SK-N-SH treated with all-trans-retinoic acid at 6 μM for 48 hours (cell line): ENCODE measurements around the gene HLA-DRB5.

Experiments used
- ATAC-seq: fragments of 200-7000 bp; cut with Tn5 transposase; 3 replicates; pipeline ENCODE4 v1.9.1; 2020; ENCODE audit warnings: mild to moderate bottlenecking, moderate library complexity
- ARNTL ChIP-seq: fragments of 450-650 bp; formaldehyde crosslinking; IDR thresholded peaks from 2 replicates; pipeline ENCODE4 v1.5.0; 2020; ENCODE audit warnings: low read depth, mild to moderate bottlenecking, moderate library complexity, borderline replicate concordance
- BACH2 ChIP-seq: fragments of 250-450 bp; sonication (Bioruptor Pico); IDR thresholded peaks from 2 replicates; pipeline ENCODE4 v1.9.0; 2021; ENCODE audit warnings: mild to moderate bottlenecking, borderline replicate concordance
- CSDC2 ChIP-seq: fragments of 250-450 bp; sonication (Bioruptor Pico); IDR thresholded peaks from 2 replicates; pipeline ENCODE4 v1.5.0; 2020; ENCODE audit warnings: mild to moderate bottlenecking, moderate library complexity
- CSRNP3 ChIP-seq: fragments of 250-450 bp; sonication (Bioruptor Pico); IDR thresholded peaks from 2 replicates; pipeline ENCODE4 v1.5.1; 2021; ENCODE audit warnings: mild to moderate bottlenecking, moderate library complexity
- ESRRG ChIP-seq: fragments of 250-450 bp; sonication (Bioruptor Pico); IDR thresholded peaks from 2 replicates; pipeline ENCODE4 v1.6.1; 2021; ENCODE audit warnings: mild to moderate bottlenecking
- GLIS3 ChIP-seq: fragments of 250-450 bp; sonication (Bioruptor Pico); IDR thresholded peaks from 2 replicates; pipeline ENCODE4 v1.5.0; 2020; ENCODE audit warnings: mild to moderate bottlenecking, moderate library complexity
- ISL1 ChIP-seq: fragments of 250-450 bp; sonication (Bioruptor Pico); IDR thresholded peaks from 2 replicates; pipeline ENCODE4 v2.1.2; 2022; ENCODE audit warnings: mild to moderate bottlenecking, moderate library complexity
- OSR1 ChIP-seq: fragments of 250-450 bp; sonication (Bioruptor Pico); IDR thresholded peaks from 2 replicates; pipeline ENCODE4 v1.8.0; 2022; ENCODE audit warnings: moderate library complexity, mild to moderate bottlenecking, inconsistent platforms
- PPARA ChIP-seq: fragments of 250-450 bp; sonication (Bioruptor Pico); IDR thresholded peaks from 2 replicates; pipeline ENCODE4 v1.5.0; 2020; ENCODE audit warnings: mild to moderate bottlenecking, borderline replicate concordance
- SNAI2 ChIP-seq: fragments of 250-450 bp; sonication (Bioruptor Pico); IDR thresholded peaks from 2 replicates; pipeline ENCODE4 v1.5.0; 2020; ENCODE audit warnings: mild to moderate bottlenecking, moderate library complexity
- TCF4 ChIP-seq: fragments of 250-450 bp; sonication (Bioruptor Pico); IDR thresholded peaks from 2 replicates; pipeline ENCODE4 v1.8.0; 2021; ENCODE audit warnings: mild to moderate bottlenecking, moderate library complexity, borderline replicate concordance
- TOX ChIP-seq: fragments of 250-450 bp; sonication (Bioruptor Pico); IDR thresholded peaks from 2 replicates; pipeline ENCODE4 v1.8.0; 2021; ENCODE audit warnings: mild to moderate bottlenecking, moderate library complexity, borderline replicate concordance
- TSHZ2 ChIP-seq: fragments of 250-450 bp; sonication (Bioruptor Pico); IDR thresholded peaks from 2 replicates; pipeline ENCODE4 v1.5.0; 2020; ENCODE audit warnings: mild to moderate bottlenecking, moderate library complexity
- ZC3H10 ChIP-seq: fragments of 250-450 bp; sonication (Bioruptor Pico); IDR thresholded peaks from 2 replicates; pipeline ENCODE4 v1.5.1; 2021; ENCODE audit warnings: mild to moderate bottlenecking, moderate library complexity
- ZFP3 ChIP-seq: fragments of 250-450 bp; sonication (Bioruptor Pico); IDR thresholded peaks from 2 replicates; pipeline ENCODE4 v1.5.0; 2020; ENCODE audit warnings: mild to moderate bottlenecking, moderate library complexity
- ZFP30 ChIP-seq: fragments of 450-650 bp; formaldehyde crosslinking; IDR thresholded peaks from 2 replicates; pipeline ENCODE4 v1.5.0; 2022; ENCODE audit warnings: mild to moderate bottlenecking, moderate library complexity
- ZNF565 ChIP-seq: fragments of 450-650 bp; formaldehyde crosslinking; conservative IDR thresholded peaks from 2 replicates; pipeline ENCODE4 v1.5.0; 2020; ENCODE audit warnings: low read depth, mild to moderate bottlenecking, moderate library complexity
- ZNF70 ChIP-seq: fragments of 450-650 bp; formaldehyde crosslinking; IDR thresholded peaks from 2 replicates; pipeline ENCODE4 v1.5.0; 2020; ENCODE audit warnings: mild to moderate bottlenecking, moderate library complexity
- ZNF8 ChIP-seq: fragments of 450-650 bp; formaldehyde crosslinking; IDR thresholded peaks from 2 replicates; pipeline ENCODE4 v1.5.0; 2020; ENCODE audit warnings: mild to moderate bottlenecking, moderate library complexity
- TF ChIP-seq, protein P1 (sequence below): fragments of 250-450 bp; sonication (Bioruptor Pico); IDR thresholded peaks from 2 replicates; pipeline ENCODE4 v1.8.0; 2020; ENCODE audit warnings: mild to moderate bottlenecking, moderate library complexity, borderline replicate concordance
- TF ChIP-seq, protein P2 (sequence below): fragments of 250-450 bp; sonication (Bioruptor Pico); IDR thresholded peaks from 2 replicates; pipeline ENCODE4 v1.8.0; 2021; ENCODE audit warnings: low read depth, mild to moderate bottlenecking, moderate library complexity, borderline replicate concordance

HLA-DRB5 gene

DNA sequence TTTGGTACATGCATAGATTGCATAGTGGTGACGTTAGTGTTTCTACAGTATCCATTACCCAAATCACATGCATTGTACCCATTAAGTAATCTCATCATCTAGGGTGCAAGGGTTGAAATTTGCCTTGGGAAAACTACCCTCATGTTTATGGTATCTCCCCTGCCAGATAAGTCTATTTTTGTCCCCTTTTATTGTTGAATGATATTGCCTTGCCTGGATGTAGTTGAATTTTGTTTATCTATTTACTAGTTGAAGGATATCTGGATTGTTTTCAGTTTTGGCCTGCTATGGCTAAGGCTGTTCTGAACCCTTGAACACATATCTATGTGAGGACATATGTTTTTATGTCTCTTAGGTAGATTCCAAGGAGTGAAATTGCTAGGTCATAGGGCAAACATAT is 46.2 kb upstream of the HLA-DRB5 start (continued):
- TF ChIP-seq, protein P1, sequence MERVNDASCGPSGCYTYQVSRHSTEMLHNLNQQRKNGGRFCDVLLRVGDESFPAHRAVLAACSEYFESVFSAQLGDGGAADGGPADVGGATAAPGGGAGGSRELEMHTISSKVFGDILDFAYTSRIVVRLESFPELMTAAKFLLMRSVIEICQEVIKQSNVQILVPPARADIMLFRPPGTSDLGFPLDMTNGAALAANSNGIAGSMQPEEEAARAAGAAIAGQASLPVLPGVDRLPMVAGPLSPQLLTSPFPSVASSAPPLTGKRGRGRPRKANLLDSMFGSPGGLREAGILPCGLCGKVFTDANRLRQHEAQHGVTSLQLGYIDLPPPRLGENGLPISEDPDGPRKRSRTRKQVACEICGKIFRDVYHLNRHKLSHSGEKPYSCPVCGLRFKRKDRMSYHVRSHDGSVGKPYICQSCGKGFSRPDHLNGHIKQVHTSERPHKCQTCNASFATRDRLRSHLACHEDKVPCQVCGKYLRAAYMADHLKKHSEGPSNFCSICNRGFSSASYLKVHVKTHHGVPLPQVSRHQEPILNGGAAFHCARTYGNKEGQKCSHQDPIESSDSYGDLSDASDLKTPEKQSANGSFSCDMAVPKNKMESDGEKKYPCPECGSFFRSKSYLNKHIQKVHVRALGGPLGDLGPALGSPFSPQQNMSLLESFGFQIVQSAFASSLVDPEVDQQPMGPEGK (CRISPR knock-in tag), result no peak
- TF ChIP-seq SNAI2 (CRISPR knock-in tag) (no peak), ISL1 (CRISPR knock-in tag) (no peak), ZFP30 (CRISPR knock-in tag) (no peak)

GRCh38 chr6:32570363-32570905 is 40.3 kb upstream of the HLA-DRB5 start:
- ATAC-seq, result no peak

DNA sequence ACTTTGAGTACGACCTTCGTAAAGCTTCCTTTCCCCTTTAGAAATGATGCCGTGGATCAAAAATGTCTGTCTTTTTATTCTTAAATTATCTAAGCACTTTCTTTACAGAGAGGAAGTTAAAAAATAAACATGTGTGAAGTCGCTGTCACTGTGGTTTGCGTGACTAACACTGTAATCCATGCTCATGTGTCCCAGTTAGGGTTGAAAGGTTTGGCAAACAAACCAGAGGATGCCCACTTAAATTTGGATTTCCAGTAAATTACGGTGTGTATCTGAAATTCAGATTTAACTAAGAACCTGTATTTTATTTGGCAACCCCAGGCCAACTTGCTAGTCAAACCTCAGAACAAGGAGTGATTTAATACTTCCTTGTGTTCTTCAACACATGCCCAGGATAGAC is 38.5 kb upstream of the HLA-DRB5 start:
- TF ChIP-seq, protein P1 (CRISPR knock-in tag), result no peak
- no peak for TF ChIP-seq ZC3H10 (CRISPR knock-in tag)
- TF ChIP-seq ZFP30 (CRISPR knock-in tag), result no peak
- no peak for TF ChIP-seq ESRRG (CRISPR knock-in tag)
- TF ChIP-seq TCF4 (CRISPR knock-in tag), result no peak
- no peak for TF ChIP-seq OSR1 (CRISPR knock-in tag)
- no peak for TF ChIP-seq ZNF70 (CRISPR knock-in tag)
- no peak for TF ChIP-seq PPARA (CRISPR knock-in tag)
- no peak for TF ChIP-seq ISL1 (CRISPR knock-in tag)
- TF ChIP-seq CSDC2 (CRISPR knock-in tag), result no peak
- no peak for ATAC-seq

More at GRCh38 chr6:32570363-32570905, 40.3 kb upstream of the HLA-DRB5 start:
- TF ChIP-seq ZNF8, result no peak
- no peak for TF ChIP-seq CSDC2 (CRISPR knock-in tag)

DNA sequence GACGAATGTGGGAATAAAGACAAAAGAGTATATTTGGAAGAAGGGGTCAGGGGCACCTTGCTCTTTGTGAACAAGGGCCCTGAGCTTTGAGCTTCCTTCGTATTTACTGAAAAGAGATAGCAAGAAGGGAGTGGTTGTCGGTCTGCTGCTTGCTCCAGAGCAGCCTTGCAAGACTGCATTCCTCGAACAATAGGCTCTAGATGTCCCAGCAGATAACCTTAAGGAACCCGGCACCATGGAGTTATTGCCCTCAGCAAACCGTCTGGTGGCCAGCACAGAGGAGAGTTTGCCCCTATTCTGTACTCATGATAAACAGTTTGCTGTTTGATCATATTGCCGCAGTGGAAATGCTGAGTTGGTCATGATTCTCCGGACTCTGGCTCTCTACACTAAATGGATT is 36.9 kb upstream of the HLA-DRB5 start:
- ATAC-seq, result no peak
- TF ChIP-seq ZNF565 (no peak), BACH2 (no peak), ZNF70 (CRISPR knock-in tag) (no peak), TOX (CRISPR knock-in tag) (no peak), CSDC2 (CRISPR knock-in tag) (no peak), ZFP30 (CRISPR knock-in tag) (no peak), ISL1 (CRISPR knock-in tag) (no peak), TCF4 (CRISPR knock-in tag) (no peak)

- no peak for ATAC-seq
- TF ChIP-seq ZFP3, result no peak
- no peak for TF ChIP-seq CSRNP3
- no peak for TF ChIP-seq GLIS3 (CRISPR knock-in tag)
- no peak for TF ChIP-seq BACH2
- TF ChIP-seq ARNTL (CRISPR knock-in tag), result no peak
- TF ChIP-seq ESRRG (CRISPR knock-in tag), result no peak
- TF ChIP-seq, protein P2, sequence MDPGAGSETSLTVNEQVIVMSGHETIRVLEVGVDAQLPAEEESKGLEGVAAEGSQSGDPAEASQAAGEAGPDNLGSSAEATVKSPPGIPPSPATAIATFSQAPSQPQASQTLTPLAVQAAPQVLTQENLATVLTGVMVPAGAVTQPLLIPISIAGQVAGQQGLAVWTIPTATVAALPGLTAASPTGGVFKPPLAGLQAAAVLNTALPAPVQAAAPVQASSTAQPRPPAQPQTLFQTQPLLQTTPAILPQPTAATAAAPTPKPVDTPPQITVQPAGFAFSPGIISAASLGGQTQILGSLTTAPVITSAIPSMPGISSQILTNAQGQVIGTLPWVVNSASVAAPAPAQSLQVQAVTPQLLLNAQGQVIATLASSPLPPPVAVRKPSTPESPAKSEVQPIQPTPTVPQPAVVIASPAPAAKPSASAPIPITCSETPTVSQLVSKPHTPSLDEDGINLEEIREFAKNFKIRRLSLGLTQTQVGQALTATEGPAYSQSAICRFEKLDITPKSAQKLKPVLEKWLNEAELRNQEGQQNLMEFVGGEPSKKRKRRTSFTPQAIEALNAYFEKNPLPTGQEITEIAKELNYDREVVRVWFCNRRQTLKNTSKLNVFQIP (CRISPR knock-in tag), result no peak
- no peak for TF ChIP-seq TSHZ2 (CRISPR knock-in tag)
- TF ChIP-seq, protein P1 (CRISPR knock-in tag), result no peak
- no peak for TF ChIP-seq ZNF565
- no peak for TF ChIP-seq ISL1 (CRISPR knock-in tag)
- no peak for TF ChIP-seq ZFP30 (CRISPR knock-in tag)
- no peak for TF ChIP-seq CSDC2 (CRISPR knock-in tag)
- TF ChIP-seq TOX (CRISPR knock-in tag), result no peak
- no peak for TF ChIP-seq SNAI2 (CRISPR knock-in tag)
- no peak for TF ChIP-seq ZC3H10 (CRISPR knock-in tag)
These were observed 35.4 kb upstream of the HLA-DRB5 start for GRCh38 chr6:32565511-32565910.
